Calu3 (cell line): ENCODE results near the gene AP1S2. TPM values are rescaled to one million over a fixed set of nuclear protein-coding genes. Genes with fewer than 3 reads are reported as not detected.

Experiments
- BruUV-seq: library from RNA; stranded (reverse); fragments of 400-500 nt; replicated peaks from 2 replicates; lab custom pipeline; 2021; lab: Mats Ljungman, UMichigan
- CTCF ChIA-PET: fragments of 300-600 bp; sonication (Branson Sonifier 250); formaldehyde crosslinking; loops from one replicate; lab custom pipeline; 2022; ENCODE audit warnings: antibody characterized with exemption; lab: Charles Lee
- DNase-seq: peaks from one replicate; pipeline ENCODE4 v3.0.0; 2022
- H3K27ac Mint-ChIP-seq: one replicate; pipeline ENCODE4 v1.8.0; 2022; ENCODE audit warnings: mixed read lengths; ENCODE audit not compliant: unreplicated experiment
- H3K27me3 Mint-ChIP-seq: one replicate; pipeline ENCODE4 v1.8.0; 2022; ENCODE audit warnings: mixed read lengths; ENCODE audit not compliant: unreplicated experiment
- H3K36me3 Mint-ChIP-seq: one replicate; pipeline ENCODE4 v1.8.0; 2022; ENCODE audit warnings: mild to moderate bottlenecking, moderate library complexity, mixed read lengths; ENCODE audit not compliant: insufficient read depth, unreplicated experiment
- H3K4me1 Mint-ChIP-seq: one replicate; pipeline ENCODE4 v1.8.0; 2022; ENCODE audit warnings: mild to moderate bottlenecking, low read depth, mixed read lengths; ENCODE audit not compliant: unreplicated experiment
- H3K4me3 Mint-ChIP-seq: one replicate; pipeline ENCODE4 v1.8.0; 2022; ENCODE audit warnings: mild to moderate bottlenecking, low read depth, moderate library complexity, mixed read lengths; ENCODE audit not compliant: unreplicated experiment
- H3K9me3 Mint-ChIP-seq: one replicate; pipeline ENCODE4 v1.8.0; 2022; ENCODE audit warnings: low read depth, mixed read lengths; ENCODE audit not compliant: unreplicated experiment
- intact Hi-C: fragments of 100-400 bp; cut with micrococcal nuclease; formaldehyde crosslinking; loops from one replicate; pipeline ENCODE4 v1.10.0; 2022; ENCODE audit not compliant: unreplicated experiment
- total RNA-seq: library from RNA; stranded (reverse); gene quantifications from 2 replicates; pipeline ENCODE4 v1.2.3, GENCODE V29; 2022
- TF ChIP-seq, protein P1 (sequence below): fragments of 200-600 bp; IDR thresholded peaks from one replicate; pipeline ENCODE4 v1.8.0; 2022; ENCODE audit warnings: antibody characterized with exemption; ENCODE audit not compliant: unreplicated experiment

The AP1S2 gene
- total RNA-seq, 1 experiment from 2014 or later = 57.5 TPM

DNA sequence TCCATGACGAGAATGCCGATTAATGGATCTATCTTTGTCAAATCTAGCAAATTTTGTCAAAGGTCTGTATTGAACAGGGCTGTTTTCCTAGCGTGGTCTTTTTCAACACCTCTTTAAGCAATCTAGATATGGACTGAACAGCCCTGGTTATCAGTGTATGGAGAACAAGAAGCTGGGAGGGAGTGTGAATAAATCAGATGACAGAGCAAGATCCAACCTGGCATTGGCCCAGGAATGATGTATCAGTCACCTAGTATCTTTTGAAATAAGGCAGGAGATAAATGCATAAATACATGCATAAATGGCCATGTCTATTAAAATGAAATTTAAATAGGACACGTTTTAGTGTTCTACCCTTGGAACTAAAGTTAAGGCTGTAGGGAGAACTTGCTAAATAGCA is 15.7 kb upstream of the AP1S2 start:
- BruUV-seq = no TSS peak
- no peaks in the 10 kb centered on the region for H3K27me3 Mint-ChIP-seq
- TF ChIP-seq, protein P1, sequence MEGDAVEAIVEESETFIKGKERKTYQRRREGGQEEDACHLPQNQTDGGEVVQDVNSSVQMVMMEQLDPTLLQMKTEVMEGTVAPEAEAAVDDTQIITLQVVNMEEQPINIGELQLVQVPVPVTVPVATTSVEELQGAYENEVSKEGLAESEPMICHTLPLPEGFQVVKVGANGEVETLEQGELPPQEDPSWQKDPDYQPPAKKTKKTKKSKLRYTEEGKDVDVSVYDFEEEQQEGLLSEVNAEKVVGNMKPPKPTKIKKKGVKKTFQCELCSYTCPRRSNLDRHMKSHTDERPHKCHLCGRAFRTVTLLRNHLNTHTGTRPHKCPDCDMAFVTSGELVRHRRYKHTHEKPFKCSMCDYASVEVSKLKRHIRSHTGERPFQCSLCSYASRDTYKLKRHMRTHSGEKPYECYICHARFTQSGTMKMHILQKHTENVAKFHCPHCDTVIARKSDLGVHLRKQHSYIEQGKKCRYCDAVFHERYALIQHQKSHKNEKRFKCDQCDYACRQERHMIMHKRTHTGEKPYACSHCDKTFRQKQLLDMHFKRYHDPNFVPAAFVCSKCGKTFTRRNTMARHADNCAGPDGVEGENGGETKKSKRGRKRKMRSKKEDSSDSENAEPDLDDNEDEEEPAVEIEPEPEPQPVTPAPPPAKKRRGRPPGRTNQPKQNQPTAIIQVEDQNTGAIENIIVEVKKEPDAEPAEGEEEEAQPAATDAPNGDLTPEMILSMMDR = no peak
- intact Hi-C loops = no loop called here
- H3K9me3 Mint-ChIP-seq = no peaks in the 10 kb centered on the region
- DNase-seq = no peak
- H3K4me3 Mint-ChIP-seq = no peak overlapping the region
- peaks cover 16% of the 10 kb centered on the region for H3K36me3 Mint-ChIP-seq
- H3K4me1 Mint-ChIP-seq = peaks cover 19% of the 10 kb centered on the region
- CTCF ChIA-PET = no interaction called here
- H3K27ac Mint-ChIP-seq = no peak overlapping the region

DNA sequence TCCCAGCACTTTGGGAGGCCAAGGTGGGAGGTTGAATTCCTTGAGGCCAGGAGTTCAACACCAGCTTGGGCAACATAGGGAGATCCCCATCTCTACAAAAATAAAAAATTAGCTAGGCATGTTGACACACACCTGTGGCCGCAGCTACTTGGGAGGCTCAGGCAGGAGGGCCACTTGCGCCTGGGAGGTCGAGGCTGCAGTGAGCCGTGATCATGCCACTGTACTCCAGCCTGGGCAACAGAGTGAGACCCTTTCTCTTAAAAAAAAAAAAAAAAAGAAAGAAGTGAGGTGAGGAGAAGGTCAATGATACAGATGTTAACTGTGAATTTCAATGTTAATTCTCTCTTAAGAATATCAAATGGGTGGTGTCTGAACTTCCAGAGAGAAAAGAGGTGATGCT is 15.1 kb upstream of the AP1S2 start:
- CTCF ChIA-PET = no interaction called here
- H3K36me3 Mint-ChIP-seq = peaks cover 12% of the 10 kb centered on the region
- no peaks in the 10 kb centered on the region for H3K27me3 Mint-ChIP-seq
- TF ChIP-seq, protein P1 = no peak
- no peak overlapping the region for H3K27ac Mint-ChIP-seq
- no TSS peak for BruUV-seq
- peaks cover 12% of the 10 kb centered on the region for H3K4me1 Mint-ChIP-seq
- H3K9me3 Mint-ChIP-seq = no peaks in the 10 kb centered on the region
- H3K4me3 Mint-ChIP-seq = no peak overlapping the region
- no peak for DNase-seq
- intact Hi-C loops = no loop called here

DNA sequence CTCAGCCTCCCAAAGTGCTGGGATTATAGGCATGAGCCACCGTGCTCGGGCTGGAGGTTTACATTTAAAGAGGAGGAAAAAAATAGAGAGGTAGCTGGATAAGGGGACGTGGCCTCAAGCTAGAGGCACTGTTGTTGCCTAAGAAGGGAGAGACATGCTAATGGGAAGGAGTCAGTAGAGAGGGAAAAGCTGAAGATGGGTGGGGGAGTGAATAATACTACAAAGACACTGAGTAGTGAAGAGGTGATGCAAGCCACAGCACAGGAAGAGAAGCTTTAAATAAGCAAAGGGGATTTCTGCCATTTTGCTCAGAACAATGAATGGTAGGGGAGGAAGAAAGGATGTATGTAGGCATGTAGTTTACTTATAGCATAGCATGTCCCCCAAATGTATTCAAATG is 11.5 kb upstream of the AP1S2 start:
- Mint-ChIP-seq H3K36me3 (no peaks in the 10 kb centered on the region), H3K4me3 (no peak overlapping the region), H3K9me3 (no peaks in the 10 kb centered on the region), H3K4me1 (no peaks in the 10 kb centered on the region), H3K27me3 (no peaks in the 10 kb centered on the region), H3K27ac (no peak overlapping the region)
- BruUV-seq = no TSS peak
- DNase-seq = no peak
- TF ChIP-seq, protein P1 = no peak
- CTCF ChIA-PET = interaction anchor here (0.6 kb wide), 1 partner anchor 562 kb away, joined by 3 read pairs; no protein-coding TSS in a partner anchor
- intact Hi-C loops = no loop called here

DNA sequence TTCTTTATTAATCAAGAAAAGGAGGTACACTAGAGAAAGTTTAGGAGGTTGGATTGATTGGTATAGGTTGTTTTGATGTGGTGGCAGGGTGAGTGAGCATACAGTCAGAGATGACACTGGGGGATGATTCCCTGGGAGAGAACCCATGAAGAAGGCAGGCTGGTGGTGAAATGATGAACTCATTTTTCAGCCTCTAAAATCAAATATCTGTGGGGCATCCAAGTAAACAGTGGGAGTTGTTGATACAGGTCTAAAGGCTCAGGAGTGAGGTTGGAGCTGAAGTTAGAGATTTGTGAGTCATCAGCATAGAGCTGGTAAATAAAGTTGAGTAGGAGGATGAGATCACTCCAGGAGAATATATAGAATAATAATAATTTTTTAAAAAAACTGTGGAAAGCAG is 10.0 kb upstream of the AP1S2 start:
- Mint-ChIP-seq H3K27me3 (no peaks in the 10 kb centered on the region), H3K27ac (no peak overlapping the region), H3K36me3 (no peaks in the 10 kb centered on the region), H3K4me3 (no peak overlapping the region), H3K9me3 (no peaks in the 10 kb centered on the region), H3K4me1 (no peaks in the 10 kb centered on the region)
- no TSS peak for BruUV-seq
- no peak for DNase-seq
- TF ChIP-seq, protein P1 = no peak
- CTCF ChIA-PET = interaction anchor here (0.8 to 0.9 kb wide), 2 partner anchors 9 to 10 kb away, joined by 3 read pairs; partner anchors contain the start of gene AP1S2
- intact Hi-C loops = no loop called here
